ENCODE data around the gene TRERF1.

TRERF1 gene

GRCh38 chr6:42366011-42366705 is 85.6 kb downstream of the TRERF1 start:
- DNase-seq (ENCODE audit: low read depth) = no peak

DNA sequence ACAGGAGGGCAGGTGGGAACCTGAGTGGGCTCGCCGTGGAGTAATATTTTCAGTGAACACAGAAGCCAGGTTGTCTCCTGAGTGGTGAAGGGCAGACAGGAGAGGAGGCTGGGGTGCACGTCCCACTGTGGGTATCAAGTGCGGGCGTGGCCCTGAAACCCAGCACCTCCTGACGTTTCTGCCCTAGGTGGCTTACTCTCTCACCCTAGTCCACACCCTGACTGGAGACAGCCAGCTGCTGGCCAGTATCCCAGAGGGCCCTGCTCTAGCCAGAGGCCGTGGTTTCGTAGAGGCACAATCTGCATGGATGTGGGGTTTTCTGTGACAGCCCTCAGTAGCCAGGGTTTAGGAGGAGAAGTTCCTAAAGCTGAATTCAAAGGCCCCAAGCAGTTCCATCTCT is 86.7 kb downstream of the TRERF1 start:
- no peak for DNase-seq (ENCODE audit: low read depth)

- DNase-seq (ENCODE audit: low read depth) = no peak
These were observed 87.5 kb downstream of the TRERF1 start for GRCh38 chr6:42363926-42364849.

DNA sequence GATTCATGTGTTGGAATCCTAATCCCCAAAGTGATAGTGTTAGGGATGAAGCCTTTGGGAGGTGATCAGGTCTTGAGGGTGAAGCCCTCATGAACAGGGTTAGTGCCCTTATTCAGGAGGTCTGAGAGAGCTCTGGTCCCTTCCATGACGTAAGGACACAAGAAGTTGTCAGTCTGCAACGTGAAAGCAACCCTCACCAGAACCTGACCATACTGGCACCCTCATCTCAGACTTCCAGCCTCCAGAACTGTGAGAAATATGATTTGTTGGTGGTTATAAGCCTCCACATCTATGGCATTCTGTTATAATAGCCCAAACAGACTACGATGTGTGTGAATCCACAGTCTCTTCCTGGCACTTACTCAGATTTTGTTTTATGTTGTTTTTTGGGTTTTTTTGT is 90.7 kb downstream of the TRERF1 start:
- no peak for DNase-seq (ENCODE audit: low read depth)

DNA sequence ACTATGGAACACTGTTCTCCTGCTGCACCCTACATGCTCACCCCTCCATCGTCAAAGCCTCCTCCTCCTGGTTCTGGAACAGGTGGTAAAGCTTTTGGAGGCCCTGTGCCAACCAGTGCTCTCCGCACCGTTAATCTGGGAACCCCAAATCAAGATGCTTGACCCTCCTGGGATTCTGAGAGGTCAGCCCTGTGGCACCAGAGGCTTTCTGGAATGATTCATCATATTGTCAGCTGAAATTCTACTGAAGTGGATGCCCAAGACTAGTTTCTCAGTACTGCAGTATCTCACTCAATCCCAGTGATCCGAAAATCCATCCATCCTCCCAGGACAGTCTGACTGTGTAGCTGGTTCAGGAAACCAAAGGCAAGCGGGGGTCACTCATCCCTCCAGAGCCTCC is 92.7 kb downstream of the TRERF1 start:
- DNase-seq (ENCODE audit: low read depth) = no peak

DNA sequence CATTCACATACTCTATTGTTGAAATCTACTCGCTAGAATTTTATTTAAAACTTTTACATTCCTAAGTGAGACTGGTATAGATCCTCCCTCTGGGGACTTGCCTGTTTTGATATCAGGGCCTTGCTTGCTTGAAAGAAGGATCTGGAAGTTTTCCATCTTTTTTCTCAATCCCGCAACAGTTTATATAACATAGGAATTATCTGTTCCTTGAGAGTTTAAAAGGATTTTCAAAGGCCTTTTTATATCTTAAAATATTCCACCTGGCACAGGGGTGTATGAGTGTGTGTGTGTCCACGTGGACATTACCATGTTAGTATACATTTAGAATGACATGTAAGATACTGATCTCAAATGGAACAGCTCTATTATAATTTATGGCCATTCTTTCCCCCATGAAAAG is 96.3 kb downstream of the TRERF1 start:
- no peak for DNase-seq (ENCODE audit: low read depth)

DNA sequence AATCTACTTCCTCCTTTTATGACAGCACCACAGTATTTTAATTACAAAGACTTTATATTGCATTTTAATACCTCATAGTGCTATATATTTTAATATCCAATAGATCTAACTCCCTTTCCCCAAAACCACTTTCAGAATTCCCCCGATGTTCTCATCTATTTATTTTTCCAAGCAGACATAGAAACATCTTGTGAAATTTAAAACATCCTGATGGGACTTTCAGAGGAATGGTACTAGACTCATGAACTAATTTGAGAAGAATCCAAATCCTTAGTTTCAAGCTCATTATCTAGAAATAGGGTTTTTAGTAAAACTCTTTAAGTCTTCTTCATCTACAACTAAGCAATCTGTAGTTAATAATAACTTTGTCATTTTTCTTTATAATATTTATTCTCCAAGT is 97.0 kb downstream of the TRERF1 start:
- DNase-seq (ENCODE audit: low read depth) = no peak

DNA sequence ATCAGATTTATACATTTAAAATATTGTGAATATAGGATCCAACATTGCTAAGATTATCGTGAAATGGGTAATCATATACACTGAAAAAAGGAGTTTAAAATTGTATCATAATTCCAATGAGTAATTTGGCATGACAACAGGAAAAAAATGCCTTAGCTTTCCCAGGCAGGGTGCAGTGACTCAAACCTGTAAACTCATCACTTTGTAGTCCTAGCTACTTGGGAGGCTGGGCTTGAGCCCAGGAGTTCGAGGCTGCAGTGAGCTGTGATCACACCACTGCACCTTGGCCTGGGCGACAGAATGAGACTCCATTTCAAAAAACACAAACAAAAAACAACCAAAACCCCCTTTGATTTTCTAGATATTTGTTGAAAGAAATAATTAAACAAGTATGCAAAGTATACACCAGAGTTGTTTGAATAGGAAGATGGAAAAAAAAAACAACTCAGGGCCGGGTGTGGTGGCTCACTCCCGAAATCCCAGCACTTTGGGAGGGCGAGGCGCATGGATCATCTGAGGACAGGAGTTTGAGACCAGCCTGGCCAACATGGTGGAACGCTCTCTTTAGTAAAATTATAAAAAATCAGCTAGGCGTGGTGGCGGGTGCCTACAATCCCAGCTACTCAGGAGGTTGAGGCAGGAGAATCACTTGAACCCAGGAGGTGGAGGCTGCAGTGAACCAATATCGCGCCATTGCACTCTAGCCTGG is 98.7 kb downstream of the TRERF1 start:
- DNase-seq (ENCODE audit: low read depth) = no peak

- DNase-seq (ENCODE audit: low read depth) = no peak
These were observed 100.8 kb downstream of the TRERF1 start for GRCh38 chr6:42350911-42351310.

DNA sequence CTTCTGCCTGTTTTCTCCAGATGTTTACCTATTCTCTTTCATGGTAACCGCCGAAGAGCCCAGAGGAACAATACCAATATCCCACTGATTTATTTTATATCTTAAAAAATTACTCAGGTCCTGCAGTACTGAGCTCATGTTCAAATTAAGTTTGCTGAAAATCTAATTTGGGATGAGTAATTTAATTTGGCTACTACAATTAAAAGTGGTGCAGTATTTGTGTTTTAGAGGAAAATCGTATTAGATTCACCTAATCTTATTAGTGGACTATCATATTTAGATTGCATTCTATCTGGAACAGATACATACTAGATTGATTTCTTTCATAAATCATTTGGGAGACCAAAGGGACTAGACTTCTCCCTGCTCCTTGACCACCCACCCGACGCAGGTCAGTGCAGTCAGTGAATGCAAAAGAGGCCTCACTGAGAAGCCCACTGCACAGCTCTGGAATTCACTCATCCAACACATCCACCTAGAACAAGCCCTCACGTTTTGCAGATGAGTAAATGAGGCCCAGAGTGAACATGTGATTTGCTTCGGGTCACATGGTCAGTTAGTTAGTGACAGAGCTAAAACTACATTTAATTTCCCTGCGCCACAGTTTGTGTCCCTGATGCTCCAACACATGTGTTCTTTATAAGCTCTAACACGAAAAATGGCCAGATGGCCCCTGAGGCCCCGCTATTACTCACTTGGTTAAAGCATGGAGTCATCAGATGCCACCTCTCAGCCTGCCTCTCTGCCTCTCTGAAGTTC is 101.8 kb downstream of the TRERF1 start:
- no peak for DNase-seq (ENCODE audit: low read depth)

DNA sequence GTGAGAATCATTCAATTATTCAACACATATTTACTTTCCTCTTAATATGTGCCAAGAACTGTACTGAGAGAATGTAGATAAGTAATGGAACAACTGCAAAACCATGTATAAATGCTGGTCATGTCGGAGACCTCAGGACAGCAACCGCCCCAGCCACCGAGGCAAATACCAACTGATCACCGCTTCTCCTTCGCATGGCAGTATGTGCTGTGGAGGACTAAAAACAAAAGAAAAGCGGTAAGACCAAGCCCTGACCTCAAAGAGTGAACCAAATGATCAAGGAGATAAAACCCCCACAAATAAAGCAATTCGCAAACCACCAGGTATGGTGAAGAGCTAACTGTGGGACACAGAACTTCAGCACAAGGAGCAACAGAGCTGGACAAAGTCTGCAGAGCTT is 104.3 kb downstream of the TRERF1 start:
- DNase-seq (ENCODE audit: low read depth) = no peak

DNA sequence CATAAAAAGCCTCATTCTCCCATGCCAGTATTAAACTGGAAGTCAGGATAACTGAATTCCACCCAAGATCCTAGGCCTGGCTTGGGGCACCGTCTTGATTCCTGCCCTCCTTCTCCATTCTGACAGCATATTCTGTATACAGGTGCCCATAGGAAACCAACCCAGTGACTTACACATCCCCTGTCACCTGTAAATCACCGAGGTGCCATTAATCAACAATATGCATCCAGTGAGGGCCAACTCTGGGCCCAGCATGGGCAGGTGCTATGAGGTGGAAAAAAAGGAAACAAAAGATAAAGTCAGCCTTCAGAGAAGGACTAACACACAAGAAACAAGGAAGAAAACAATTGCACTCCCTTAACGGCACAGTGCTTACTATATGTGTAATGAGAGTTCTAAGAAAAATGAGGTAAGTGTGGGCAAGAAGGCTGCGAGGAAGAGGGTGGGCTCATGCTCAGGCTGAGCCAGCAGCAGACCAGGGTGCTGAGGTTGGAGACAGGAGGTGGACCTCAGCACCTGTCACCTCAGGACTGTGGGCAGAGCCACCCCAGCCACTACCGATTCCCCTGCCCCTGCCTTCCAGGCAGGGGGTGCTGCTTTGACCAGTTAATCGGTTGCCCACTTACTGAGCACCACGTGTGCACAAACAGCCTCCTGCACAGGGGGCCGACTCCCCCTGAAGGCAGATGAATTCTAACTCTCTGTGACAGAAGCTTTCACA is 105.9 kb downstream of the TRERF1 start:
- no peak for DNase-seq (ENCODE audit: low read depth)

DNA sequence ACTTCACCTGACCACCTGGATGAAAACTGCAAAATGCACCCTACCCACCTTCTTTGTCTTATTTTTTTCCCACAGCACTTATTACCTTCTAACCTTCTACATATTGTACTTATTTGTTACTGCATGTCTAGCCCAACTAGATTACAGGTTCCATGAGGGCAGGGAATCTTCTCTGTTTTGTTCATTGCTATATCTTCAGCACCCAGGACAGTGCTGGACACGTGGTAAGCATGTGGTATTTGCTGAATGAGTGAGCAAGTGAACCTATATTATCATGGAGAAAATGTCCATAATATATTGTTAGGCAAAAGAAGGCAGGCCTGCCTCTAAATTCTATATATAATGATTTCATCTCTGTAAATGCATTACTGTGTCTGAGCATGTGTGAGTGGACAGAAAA is 107.0 kb downstream of the TRERF1 start:
- DNase-seq (ENCODE audit: low read depth) = no peak

DNA sequence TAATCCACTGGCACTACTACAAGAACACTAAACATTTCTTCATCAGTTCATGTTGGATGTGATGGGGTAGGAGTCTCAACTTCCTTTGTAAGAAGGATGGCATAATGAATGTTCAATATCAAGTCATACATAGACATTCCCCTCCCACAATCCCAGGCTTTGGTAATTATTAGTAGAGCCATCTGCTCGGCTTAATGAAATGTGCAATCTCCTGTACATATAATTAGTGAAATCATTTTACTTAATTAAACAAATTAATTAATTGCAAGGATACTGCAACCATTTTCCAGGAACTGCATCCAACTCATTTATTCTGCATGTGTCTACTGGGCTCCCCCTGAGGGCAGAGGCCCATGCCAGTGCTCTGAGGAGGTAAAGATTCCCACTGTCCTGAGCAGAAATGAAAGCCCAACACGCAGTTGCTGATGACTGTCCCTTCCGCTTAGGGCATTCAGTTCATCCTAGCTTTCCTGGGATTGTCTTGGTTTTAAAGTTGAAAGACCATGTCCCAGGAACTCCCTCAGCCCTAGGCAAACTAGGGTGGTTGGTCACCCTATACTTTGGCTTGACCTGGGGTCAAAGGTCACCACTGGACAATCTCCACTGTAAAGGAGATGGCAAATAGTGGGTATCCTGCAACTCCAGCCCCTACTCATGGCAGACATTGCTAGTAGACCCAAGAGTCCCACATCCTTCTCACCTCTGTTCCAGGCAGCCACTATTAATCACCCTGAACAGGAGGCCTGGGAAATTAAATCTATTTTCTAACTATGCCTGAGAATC is 109.8 kb downstream of the TRERF1 start:
- no peak for DNase-seq (ENCODE audit: low read depth)

- no peak for DNase-seq (ENCODE audit: low read depth)
These were observed 110.5 kb downstream of the TRERF1 start for GRCh38 chr6:42341221-42341620.

DNA sequence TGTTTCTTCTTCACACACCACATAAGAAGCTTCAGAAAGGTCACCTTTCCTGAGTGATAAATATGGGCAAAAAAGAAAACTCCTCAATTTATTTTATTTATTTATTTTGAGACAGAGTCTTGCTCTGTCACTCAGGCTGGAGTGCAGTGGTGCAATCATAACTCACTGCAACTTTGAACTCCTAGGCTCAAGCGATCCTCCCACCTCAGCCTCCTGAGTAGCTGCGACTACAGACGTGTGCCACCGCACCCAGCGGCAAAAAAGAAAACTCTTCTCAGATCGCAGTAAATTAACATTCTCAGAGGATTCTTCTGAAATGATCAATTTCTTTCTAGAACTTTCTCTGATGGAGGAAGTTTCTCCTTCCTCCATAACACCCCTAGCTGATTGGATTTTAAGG is 111.2 kb downstream of the TRERF1 start:
- DNase-seq (ENCODE audit: low read depth) = no peak

- no peak for DNase-seq (ENCODE audit: low read depth)
These were observed 111.7 kb downstream of the TRERF1 start for GRCh38 chr6:42339991-42340401.

DNA sequence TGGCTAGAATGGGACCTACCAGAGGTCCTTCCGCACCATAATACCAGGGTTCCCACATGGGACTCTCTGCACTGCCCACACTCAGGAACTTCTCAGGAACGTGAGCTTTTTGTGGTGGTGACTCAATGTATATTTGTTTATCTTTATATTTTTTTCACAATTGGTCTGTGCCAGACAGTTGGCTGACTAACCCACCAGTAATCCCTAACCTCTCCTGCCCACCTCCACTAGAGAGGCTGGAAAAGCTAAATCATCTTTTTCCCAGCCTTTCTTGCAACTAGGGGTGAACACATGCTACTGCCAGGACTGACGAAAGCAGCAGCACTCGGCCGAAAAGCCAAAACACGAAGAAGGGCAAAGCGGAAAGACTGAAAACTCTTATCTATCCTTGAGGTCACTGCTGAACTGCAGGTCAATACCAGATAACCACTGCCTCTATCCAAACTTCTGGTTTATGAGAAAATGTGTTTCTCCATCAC is 112.9 kb downstream of the TRERF1 start:
- no peak for DNase-seq (ENCODE audit: low read depth)

DNA sequence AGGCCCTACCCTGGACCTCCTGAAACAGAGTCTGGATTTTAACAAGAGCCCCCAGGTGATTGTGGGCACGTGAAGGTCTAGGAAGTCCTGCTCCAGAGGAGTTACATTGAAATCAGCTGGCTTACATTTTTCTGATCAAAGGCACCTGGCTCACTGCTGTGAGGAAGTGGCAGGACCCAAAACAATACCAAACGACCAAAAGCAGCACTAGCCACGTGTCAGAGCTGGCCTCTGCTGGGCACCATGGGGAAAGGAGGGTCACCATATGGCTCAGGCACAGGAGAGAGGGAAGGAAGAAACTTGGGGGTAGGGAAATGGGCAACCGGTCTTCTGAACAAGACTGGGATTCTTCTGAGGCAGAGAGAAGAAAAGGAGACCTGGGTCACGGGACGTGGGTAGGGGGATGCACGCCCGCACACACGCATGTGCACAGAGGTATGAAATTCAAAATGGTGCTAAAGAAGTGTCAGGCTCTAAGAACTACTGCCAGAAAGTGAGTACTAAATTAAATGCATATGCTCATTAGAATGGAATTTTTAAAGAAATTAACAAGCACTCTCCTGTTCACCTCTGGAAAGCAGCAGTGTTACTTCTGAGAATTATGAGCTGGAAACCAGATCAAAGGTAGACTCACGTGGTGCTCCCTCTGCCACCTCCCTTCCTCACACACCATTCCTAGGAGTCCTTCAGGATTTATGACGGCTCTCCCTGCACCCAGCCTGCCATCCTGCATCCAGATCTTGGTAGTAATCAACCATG is 113.6 kb downstream of the TRERF1 start:
- DNase-seq (ENCODE audit: low read depth) = no peak

GRCh38 chr6:42336431-42336830 is 115.3 kb downstream of the TRERF1 start:
- no peak for DNase-seq (ENCODE audit: low read depth)
